ENCODE data around the gene COPS8. TPM values are rescaled to one million over a fixed set of nuclear protein-coding genes. Genes with fewer than 3 reads are reported as not detected.

The COPS8 gene
- total and polyA plus RNA-seq, 2 of the 4 experiments (the other 2 are of a cell fraction), result 47.0 to 64.9 TPM

DNA sequence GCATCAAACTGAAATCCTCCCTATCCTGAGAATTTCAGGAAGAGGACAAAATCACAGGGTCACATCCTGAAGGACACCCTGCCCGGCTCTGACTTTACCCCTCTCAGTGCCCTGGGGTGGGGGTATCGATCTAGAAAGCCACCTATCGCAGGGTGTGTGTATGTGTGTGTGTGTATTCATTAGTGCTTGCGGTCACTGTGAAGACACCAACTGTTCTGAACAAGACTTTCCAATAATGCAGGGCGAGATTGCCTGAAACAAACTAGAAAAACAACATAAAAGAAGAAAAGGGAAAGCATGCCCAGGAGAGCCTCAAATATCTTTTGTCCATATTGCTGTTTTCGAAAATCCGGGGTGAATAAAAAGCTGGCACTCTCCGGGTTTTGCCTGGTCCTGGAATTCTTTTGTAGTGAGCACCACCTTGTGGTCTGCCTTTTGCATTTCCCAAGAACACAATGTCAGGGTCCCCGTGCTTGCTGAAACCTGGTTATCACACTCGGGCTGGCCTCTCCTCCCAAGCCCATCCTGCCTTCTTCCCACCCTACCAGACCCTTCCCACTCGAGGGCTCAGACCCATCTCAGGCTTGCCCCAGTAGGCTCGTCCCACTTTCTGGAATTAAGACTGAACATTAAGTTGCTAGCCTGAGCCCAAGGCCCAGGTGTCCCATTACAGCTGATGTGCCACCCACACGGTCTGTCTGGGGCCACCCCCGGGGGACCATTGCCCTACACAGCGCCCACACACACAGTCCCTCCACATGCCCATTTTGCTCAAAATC is 25.0 kb upstream of the COPS8 start:
- H3K18ac ChIP-seq (ENCODE audit: low read depth, low read length), result no peak overlapping the region
- H2BK5ac ChIP-seq (ENCODE audit: low read depth, low read length, poor library complexity, severe bottlenecking), result no peak overlapping the region
- H2BK120ac ChIP-seq (ENCODE audit: low read depth, low read length), result no peak overlapping the region
- TF ChIP-seq CTCF (conservative IDR thresholded peaks at IDR 0.05; ENCODE audit: low read depth, low read length) (peak; percentile 86), MAZ (IDR thresholded peaks at IDR 0.05; ENCODE audit: borderline replicate concordance, low read depth, low read length) (no peak), RAD21 (IDR thresholded peaks at IDR 0.05; ENCODE audit: low read length) (peak; percentile 90), SMC3 (IDR thresholded peaks at IDR 0.05; ENCODE audit: low read depth, low read length) (peak; percentile 82)
- peak overlapping the region; percentile 17 for H2AK9ac ChIP-seq (replicated peaks; ENCODE audit: low read depth, low read length, poor library complexity)
- dilution Hi-C loops (cut with HindIII; ENCODE audit: low sequenced_read_pairs, unreplicated experiment) (no loop called here), in situ Hi-C loops (cut with MboI; ENCODE audit: low sequenced_read_pairs) (loop anchor here (10.0 kb wide), 1 partner anchor 1276 kb away; no protein-coding TSS in a partner anchor), intact Hi-C loops (cut with micrococcal nuclease) (loop anchor here (1.0 to 5.0 kb wide), 4 partner anchors 547 to 878 kb away; no protein-coding TSS in a partner anchor)
- peaks cover 4% of the 10 kb centered on the region; the same call in 1 of the 2 replicates for H3K4me1 ChIP-seq (ENCODE audit: control insufficient read depth, insufficient read depth, low read length)
- no peak overlapping the region for H4K91ac ChIP-seq (ENCODE audit: insufficient read depth, low read depth, low read length)
- DNase-seq, result peak; percentile 72
- no peak overlapping the region for H3K23ac ChIP-seq (ENCODE audit: low read depth, low read length)
- no peak overlapping the region for H3K9ac ChIP-seq (ENCODE audit: low read depth, low read length)
- no peak overlapping the region for H3K14ac ChIP-seq (replicated peaks; ENCODE audit: low read depth, low read length)
- ATAC-seq (ENCODE audit: low read depth), result peak; percentile 88
- POLR2A ChIA-PET (ENCODE audit: unreplicated experiment), result no interaction called here
- no peak overlapping the region for H3K27ac ChIP-seq (ENCODE audit: insufficient read depth, low read length)
- no peak overlapping the region for H4K8ac ChIP-seq (ENCODE audit: low read depth in 2 of 2, low read length in 2 of 2)
- H2AK5ac ChIP-seq (ENCODE audit: low read depth, low read length), result no peak overlapping the region
- H2BK15ac ChIP-seq (ENCODE audit: low read depth, low read length), result no peak overlapping the region
- 0 out of 2 replicates have a peak, but pooled peaks cover 2% of the 10 kb centered on the region for H3K27me3 ChIP-seq (ENCODE audit: control insufficient read depth, insufficient read depth, low read length)
- no peaks in the 10 kb centered on the region for H3K9me1 ChIP-seq (ENCODE audit: insufficient read depth, low read length)
- no peak overlapping the region for H3K4ac ChIP-seq (ENCODE audit: low read depth, low read length)
- no peak overlapping the region for H3K4me3 ChIP-seq (ENCODE audit: insufficient read depth, low read depth, low read length)
- no TSS peak for BruUV-seq (replicated peaks)
- no peak overlapping the region; the same call in 1 of the 2 replicates for H3K4me2 ChIP-seq (ENCODE audit: low read depth, low read length)
- no peak overlapping the region for H4K5ac ChIP-seq (ENCODE audit: low read depth, low read length)
- no peak overlapping the region for H3K56ac ChIP-seq (ENCODE audit: extremely low read depth, insufficient read depth, low read length)
- WGBS, 2 experiments (ENCODE audit: extremely low coverage in 2 of 2, insufficient read length in 1 of 2), result 0% methylated on average over 3 of the region's 15 CpGs; no CpG with 5 or more reads in 1 of the 2 experiments
- no peaks in the 10 kb centered on the region; the same call in 1 of the 2 replicates for H3K36me3 ChIP-seq (ENCODE audit: control insufficient read depth, insufficient read depth, low read length)
- H2BK20ac ChIP-seq (ENCODE audit: low read depth, low read length), result no peak overlapping the region
- H4K20me1 ChIP-seq (ENCODE audit: insufficient read depth, low read length), result no peaks in the 10 kb centered on the region
- H3K79me1 ChIP-seq (ENCODE audit: low read depth in 1 of 2, low read length in 2 of 2), result no peaks in the 10 kb centered on the region
- CTCF ChIA-PET, result interaction anchor here (0.5 to 1.2 kb wide), 5 partner anchors 12 to 712 kb away, joined by 3 read pairs; no protein-coding TSS in a partner anchor
- H2AFZ ChIP-seq (replicated peaks; ENCODE audit: low read length, poor library complexity), result peak overlapping the region; percentile 81
- H3K9me3 ChIP-seq (ENCODE audit: control insufficient read depth, insufficient read depth, low read length), result no peaks in the 10 kb centered on the region
